ENCODE data around the gene NT5C1A.

GRCh38 chr1:39638965-39639304 is 33.0 kb downstream of the NT5C1A start:
- TF ChIP-seq CTCF (IDR thresholded peaks at IDR 0.05): no peak
- no peak for TF ChIP-seq POLR2A (IDR thresholded peaks at IDR 0.05)

Data from heart left ventricle (tissue), 13 donors.